Body of pancreas (tissue), 4 donors: ENCODE data around the gene SRPK1.

Experiments used
- CTCF ChIP-seq, 7 experiments: fragments of 450-650 bp in 4 of 7; fragments of 200-600 bp in 3 of 7; sonication (generic) in 3 of 7; IDR thresholded peaks; one replicate each; pipeline ENCODE4 v1.5.1; 2016 to 2019; ENCODE audit warnings: antibody characterized with exemption in 7 of 7
- POLR2A ChIP-seq, 3 donors: fragments of 450-650 bp; IDR thresholded peaks; one replicate each; pipeline ENCODE4 v1.6.1; 2016; ENCODE audit warnings: antibody characterized with exemption in 3 of 3, mild to moderate bottlenecking in 2 of 3

GRCh38 chr6:35926509-35927215 is 5.8 kb upstream of the SRPK1 start:
- TF ChIP-seq CTCF (IDR thresholded peaks at IDR 0.05) (no peak), POLR2A (IDR thresholded peaks at IDR 0.05) (no peak)
